ENCODE results near the gene VPS35L.
"Not testable (repeated sequence)": the region's sequence is repeated elsewhere in the genome, so short reads cannot be mapped to it uniquely, and the experiment has no call there.

Gene VPS35L

DNA sequence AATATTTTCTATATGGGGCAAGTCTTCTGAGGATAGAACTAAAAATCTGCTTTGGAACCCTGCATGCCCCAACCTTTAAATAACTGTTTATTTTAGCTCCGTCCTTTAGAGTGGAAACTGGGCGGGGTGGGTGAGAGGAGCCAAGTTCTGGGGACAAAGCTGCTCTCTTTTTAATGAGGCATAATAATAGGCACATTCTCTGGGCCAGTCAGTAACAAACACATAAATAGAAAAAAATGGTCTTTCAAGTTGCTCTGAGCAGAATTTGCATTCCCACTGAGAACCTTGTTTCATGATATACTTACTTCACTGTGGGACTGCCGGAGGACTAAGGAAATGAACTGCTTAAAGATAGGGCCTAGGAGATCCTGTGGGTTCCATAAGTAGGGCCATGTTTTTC lies 111.0 kb downstream of the VPS35L start:
- no peak for TF ChIP-seq Cebpa-rat (IDR thresholded peaks at IDR 0.05)
- H3K9ac ChIP-seq, result no peak overlapping the region
- no peak overlapping the region for H3K4me3 ChIP-seq
- no peak overlapping the region for H3K4me2 ChIP-seq
- peaks cover 12% of the 10 kb centered on the region; the same call in 1 of the 2 replicates for H3K36me3 ChIP-seq
- H3K4me1 ChIP-seq, result no peaks in the 10 kb centered on the region
- H4K20me1 ChIP-seq, result no peaks in the 10 kb centered on the region
- H3K9me3 ChIP-seq, result peaks cover 22% of the 10 kb centered on the region
- H3K27me3 ChIP-seq, result no peaks in the 10 kb centered on the region
- no peak overlapping the region for H3K27ac ChIP-seq

DNA sequence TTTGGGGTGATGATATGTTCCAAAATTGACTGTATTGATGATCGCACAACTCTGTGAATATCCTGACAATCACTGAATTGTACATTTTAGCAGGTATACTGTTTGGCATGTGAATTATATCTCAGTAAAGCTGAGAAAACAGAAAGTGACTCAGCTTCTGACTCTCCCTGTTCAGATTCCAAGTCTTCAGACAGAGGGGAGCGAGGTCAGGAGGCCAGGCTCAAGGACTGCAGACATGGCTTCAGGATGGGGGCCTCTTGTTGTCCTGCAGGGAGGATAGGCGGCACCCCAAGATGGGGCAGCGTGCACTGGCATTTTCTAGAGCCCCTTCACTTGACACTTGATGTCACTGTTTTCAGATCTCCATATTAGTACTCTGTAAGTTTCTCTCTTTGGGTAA lies 116.9 kb downstream of the VPS35L start:
- no peak for TF ChIP-seq Cebpa-rat (IDR thresholded peaks at IDR 0.05)
- H3K4me1 ChIP-seq, result no peaks in the 10 kb centered on the region
- H3K36me3 ChIP-seq, result no peaks in the 10 kb centered on the region
- no peaks in the 10 kb centered on the region for H4K20me1 ChIP-seq
- no peak overlapping the region for H3K27ac ChIP-seq
- H3K4me3 ChIP-seq, result no peak overlapping the region
- no peaks in the 10 kb centered on the region for H3K27me3 ChIP-seq
- H3K9me3 ChIP-seq, result no peaks in the 10 kb centered on the region
- H3K9ac ChIP-seq, result no peak overlapping the region
- no peak overlapping the region for H3K4me2 ChIP-seq

DNA sequence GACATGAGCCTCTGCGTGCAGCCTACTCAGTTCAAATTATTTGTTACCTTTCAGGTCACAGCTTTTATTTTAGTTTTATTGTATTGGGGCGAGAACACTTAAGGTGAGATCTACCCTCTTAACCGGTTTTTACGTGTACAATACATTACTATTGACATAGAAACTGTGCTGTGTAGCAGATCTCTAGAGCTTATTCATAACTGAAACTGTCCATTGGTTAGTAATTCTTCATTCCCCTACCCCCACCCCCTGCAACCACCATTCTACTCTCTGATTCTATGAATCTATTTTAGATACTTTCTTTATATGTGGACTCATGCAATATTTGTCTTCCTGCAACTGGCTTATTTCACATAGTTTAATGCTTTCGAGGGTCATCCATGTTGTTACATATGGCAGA lies 119.0 kb downstream of the VPS35L start:
- H3K9me3 ChIP-seq, result no peaks in the 10 kb centered on the region
- H3K9ac ChIP-seq, result no peak overlapping the region
- no peak overlapping the region for H3K27ac ChIP-seq
- H3K4me3 ChIP-seq, result no peak overlapping the region
- no peak overlapping the region for H3K4me2 ChIP-seq
- H3K36me3 ChIP-seq, result no peaks in the 10 kb centered on the region
- no peak for TF ChIP-seq Cebpa-rat (IDR thresholded peaks at IDR 0.05)
- no peaks in the 10 kb centered on the region for H3K4me1 ChIP-seq
- no peaks in the 10 kb centered on the region for H4K20me1 ChIP-seq
- no peaks in the 10 kb centered on the region for H3K27me3 ChIP-seq

- Histone ChIP-seq H3K4me3 (no peak overlapping the region), H3K9me3 (no peaks in the 10 kb centered on the region), H4K20me1 (no peaks in the 10 kb centered on the region), H3K27ac (no peak overlapping the region), H3K27me3 (no peaks in the 10 kb centered on the region), H3K4me2 (no peak overlapping the region), H3K9ac (no peak overlapping the region), H3K36me3 (no peaks in the 10 kb centered on the region), H3K4me1 (no peaks in the 10 kb centered on the region)
- no peak for TF ChIP-seq Cebpa-rat (IDR thresholded peaks at IDR 0.05)
Observed at GRCh38 chr16:19677402-19677801, 121.9 kb downstream of the VPS35L start.

GRCh38 chr16:19678804-19679203 lies 123.3 kb downstream of the VPS35L start:
- Histone ChIP-seq H3K27me3 (no peaks in the 10 kb centered on the region), H3K4me1 (no peaks in the 10 kb centered on the region), H3K4me2 (no peak overlapping the region), H3K9ac (no peak overlapping the region), H4K20me1 (no peaks in the 10 kb centered on the region), H3K9me3 (peaks cover 7% of the 10 kb centered on the region; the same call in 1 of the 2 replicates), H3K27ac (no peak overlapping the region), H3K36me3 (peaks cover 12% of the 10 kb centered on the region), H3K4me3 (no peak overlapping the region)
- TF ChIP-seq Cebpa-rat (IDR thresholded peaks at IDR 0.05), result no peak

GRCh38 chr16:19679281-19679680 lies 123.8 kb downstream of the VPS35L start:
- Histone ChIP-seq H3K9me3 (peaks cover 12% of the 10 kb centered on the region), H3K36me3 (peaks cover 17% of the 10 kb centered on the region)
- H3K4me2 ChIP-seq, H3K27ac ChIP-seq, H3K4me3 ChIP-seq, H3K4me1 ChIP-seq, H3K9ac ChIP-seq, H4K20me1 ChIP-seq, H3K27me3 ChIP-seq: not testable (repeated sequence)

- H4K20me1 ChIP-seq, result no peaks in the 10 kb centered on the region
- H3K9ac ChIP-seq, result no peak overlapping the region
- peaks cover 32% of the 10 kb centered on the region for H3K36me3 ChIP-seq
- H3K9me3 ChIP-seq, result peaks cover 22% of the 10 kb centered on the region
- no peak for TF ChIP-seq Cebpa-rat (IDR thresholded peaks at IDR 0.05)
- no peak overlapping the region for H3K4me2 ChIP-seq
- no peak overlapping the region for H3K4me3 ChIP-seq
- no peaks in the 10 kb centered on the region for H3K27me3 ChIP-seq
- no peaks in the 10 kb centered on the region for H3K4me1 ChIP-seq
- no peak overlapping the region for H3K27ac ChIP-seq
Observed at GRCh38 chr16:19680881-19681340, 125.4 kb downstream of the VPS35L start.

DNA sequence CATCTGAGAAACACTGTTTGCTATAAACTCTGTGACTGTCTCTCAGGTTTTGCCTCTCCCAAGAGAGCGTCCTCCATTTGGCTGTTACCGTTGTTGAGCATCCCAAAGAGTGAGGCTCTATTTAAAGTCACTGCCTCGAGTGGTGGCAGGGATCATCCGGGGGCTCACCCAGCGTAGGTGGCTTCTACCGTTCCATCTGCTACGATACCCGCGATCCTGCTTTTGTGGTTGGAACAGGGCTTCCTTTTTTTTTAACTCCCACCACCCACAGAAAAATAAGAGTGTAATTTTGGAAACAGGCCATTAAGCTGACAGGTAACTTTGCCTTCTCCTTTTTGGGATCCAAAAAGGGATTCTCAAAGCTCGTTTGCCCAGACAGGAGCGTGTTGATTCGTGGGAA lies 126.1 kb downstream of the VPS35L start:
- H3K9ac ChIP-seq, result no peak overlapping the region

GRCh38 chr16:19683453-19684236 lies 128.1 kb downstream of the VPS35L start:
- Histone ChIP-seq H3K4me1 (peaks cover 8% of the 10 kb centered on the region), H4K20me1 (no peaks in the 10 kb centered on the region), H3K27ac (no peak overlapping the region), H3K9ac (no peak overlapping the region), H3K27me3 (no peaks in the 10 kb centered on the region), H3K9me3 (peaks cover 22% of the 10 kb centered on the region), H3K36me3 (peaks cover 41% of the 10 kb centered on the region), H3K4me2 (no peak overlapping the region), H3K4me3 (no peak overlapping the region)
- TF ChIP-seq Cebpa-rat (IDR thresholded peaks at IDR 0.05), result no peak

More for the DNA sequence above, 126.1 kb downstream of the VPS35L start:
- H3K27ac ChIP-seq, result no peak overlapping the region
- no peak overlapping the region for H3K4me3 ChIP-seq
- H3K4me2 ChIP-seq, result no peak overlapping the region
- peaks cover 32% of the 10 kb centered on the region for H3K36me3 ChIP-seq
- no peaks in the 10 kb centered on the region for H4K20me1 ChIP-seq
- TF ChIP-seq Cebpa-rat (IDR thresholded peaks at IDR 0.05), result no peak
- peaks cover 22% of the 10 kb centered on the region for H3K9me3 ChIP-seq
- H3K27me3 ChIP-seq, result no peaks in the 10 kb centered on the region
- no peaks in the 10 kb centered on the region for H3K4me1 ChIP-seq

- no peak for TF ChIP-seq Cebpa-rat (IDR thresholded peaks at IDR 0.05)
- peaks cover 22% of the 10 kb centered on the region for H3K9me3 ChIP-seq
- H3K4me1 ChIP-seq, result peaks cover 23% of the 10 kb centered on the region
- H4K20me1 ChIP-seq, result no peaks in the 10 kb centered on the region
- H3K36me3 ChIP-seq, result peaks cover 41% of the 10 kb centered on the region
- no peak overlapping the region for H3K4me2 ChIP-seq
- H3K27me3 ChIP-seq, result no peaks in the 10 kb centered on the region
- no peak overlapping the region for H3K27ac ChIP-seq
- H3K4me3 ChIP-seq, result no peak overlapping the region
- no peak overlapping the region for H3K9ac ChIP-seq
Observed at GRCh38 chr16:19685176-19685575, 129.7 kb downstream of the VPS35L start.

All from BLaER1 (cell line).